Measurements from ENCODE around the gene NCMAP. TPM values are rescaled to one million over a fixed set of nuclear protein-coding genes. Genes with fewer than 3 reads are reported as not detected.

Gene NCMAP
- total RNA-seq, 1 donor from 2014 or later: 0.22 TPM

DNA sequence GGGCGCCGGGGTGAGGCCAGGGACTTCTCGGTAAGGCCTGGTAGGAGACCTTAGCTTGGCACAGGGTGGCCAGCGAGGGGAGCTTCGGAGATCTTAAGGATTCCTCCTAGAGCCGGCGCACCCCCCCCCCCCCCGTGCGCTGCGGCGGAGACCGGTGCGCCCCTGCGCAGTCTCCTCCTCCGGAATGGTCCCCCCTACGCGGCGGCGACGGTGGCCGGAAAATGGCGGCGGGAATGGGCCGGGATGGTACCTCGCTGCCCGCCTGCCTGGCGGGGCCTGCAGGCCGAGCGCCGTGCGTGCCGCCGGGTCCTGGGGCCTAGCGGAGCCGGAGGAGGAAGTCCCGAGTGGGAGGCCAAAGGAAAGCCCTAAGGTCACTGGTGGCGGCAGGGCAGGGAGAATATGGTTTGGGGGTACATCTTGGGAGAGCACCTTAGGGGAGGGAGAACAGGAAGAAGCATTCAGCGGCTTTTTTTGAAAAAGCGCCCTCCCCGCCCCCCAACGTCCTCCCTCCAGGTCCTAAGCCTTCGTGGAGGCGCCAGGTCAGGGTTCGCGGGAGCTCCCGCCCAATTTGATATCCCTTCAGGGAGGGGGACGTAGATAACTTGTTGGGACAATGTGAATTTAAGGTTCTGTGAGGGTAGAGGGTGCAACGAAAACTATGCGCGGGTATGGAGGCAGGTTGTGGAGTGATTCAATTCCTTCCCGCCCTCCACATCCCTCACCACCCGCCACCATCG, 87.6 kb downstream of the NCMAP start:
- intact Hi-C loops (cut with DNase I): loop anchor here (5.0 kb wide), 1 partner anchor 226 kb away; the partner anchor contains the start of gene NIPAL3
- DNase-seq (ENCODE audit: missing footprints) (no peak), ATAC-seq (peak; percentile 23)

DNA sequence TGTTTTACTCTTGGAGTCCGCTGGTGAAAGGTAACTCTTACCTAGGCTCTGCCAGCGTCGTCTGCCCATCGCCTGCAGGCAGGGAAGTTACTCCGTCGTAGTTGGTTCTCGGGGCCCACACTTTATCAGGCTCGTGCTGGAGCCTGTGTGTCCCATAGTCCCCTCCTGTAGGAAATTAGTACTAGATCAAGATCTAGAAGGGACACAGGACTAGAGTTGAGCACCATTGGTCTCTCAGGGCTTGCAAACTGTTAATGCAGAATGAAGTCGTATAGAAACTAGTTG, 88.2 kb downstream of the NCMAP start:
- DNase-seq (ENCODE audit: missing footprints) (no peak), ATAC-seq (no peak)
- intact Hi-C loops (cut with DNase I): loop anchor here (5.0 kb wide), 1 partner anchor 227 kb away; the partner anchor contains the start of gene NIPAL3

DNA sequence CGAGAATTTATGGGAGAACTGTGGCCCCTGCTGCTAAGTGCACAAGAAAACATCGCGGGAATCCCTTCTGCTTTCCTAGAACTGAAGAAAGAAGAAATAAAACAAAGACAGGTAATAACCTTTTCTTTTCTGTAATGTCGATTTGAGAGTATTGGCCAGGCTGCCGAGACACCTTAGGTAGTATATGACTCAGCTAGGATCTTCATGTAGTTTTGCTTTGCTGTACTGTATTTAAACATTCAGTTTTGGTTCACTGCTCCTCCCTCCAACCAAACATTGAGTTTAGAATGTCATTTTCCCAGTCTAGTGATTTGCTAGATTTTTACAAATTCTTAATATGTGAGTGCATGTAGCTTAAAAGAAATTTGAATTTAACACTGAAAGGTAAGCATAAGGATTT, 93.0 kb downstream of the NCMAP start:
- intact Hi-C loops (cut with DNase I): no loop called here

DNA sequence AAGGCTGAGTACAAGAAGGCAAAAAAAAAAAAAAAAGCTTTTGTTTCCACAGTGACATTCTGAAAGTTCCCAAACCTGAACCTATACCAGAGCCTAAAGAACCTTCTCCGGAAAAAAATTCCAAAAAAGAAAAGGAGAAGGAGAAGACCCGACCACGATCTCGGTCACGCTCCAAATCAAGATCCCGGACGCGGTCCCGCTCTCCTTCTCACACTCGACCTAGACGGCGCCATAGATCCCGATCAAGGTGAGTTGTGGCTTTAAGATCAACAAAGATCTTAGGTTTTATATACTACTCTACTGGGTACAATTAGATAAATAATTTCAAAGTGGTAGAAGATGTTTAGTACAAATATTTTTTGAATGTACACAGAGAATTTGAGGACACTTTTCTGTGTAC, 96.5 kb downstream of the NCMAP start:
- DNase-seq (ENCODE audit: missing footprints) (no peak), ATAC-seq (no peak)
- intact Hi-C loops (cut with DNase I): no loop called here

More for the DNA sequence above, 93.0 kb downstream of the NCMAP start:
- no peak for ATAC-seq
- no peak for DNase-seq (ENCODE audit: missing footprints)

DNA sequence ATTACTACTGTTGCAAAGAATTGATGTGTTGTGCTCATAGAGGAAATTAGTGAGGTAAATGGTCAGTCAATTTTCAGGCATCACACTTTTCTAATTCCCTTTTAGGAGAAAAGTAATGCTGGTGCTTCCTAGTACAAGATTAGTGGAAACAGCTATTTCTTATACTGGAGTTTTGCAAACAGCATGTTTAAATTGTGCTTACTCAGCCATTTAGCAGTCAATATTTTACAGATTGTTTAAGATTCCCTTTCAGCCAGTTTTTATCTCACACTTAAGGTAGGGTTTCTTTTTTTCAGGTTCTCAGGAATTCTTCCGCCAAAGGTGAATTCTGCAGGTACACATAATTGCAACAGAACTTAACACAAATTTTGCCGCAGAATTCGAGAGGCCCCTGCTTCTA, 98.1 kb downstream of the NCMAP start:
- ATAC-seq (no peak), DNase-seq (ENCODE audit: missing footprints) (no peak)
- intact Hi-C loops (cut with DNase I): no loop called here

DNA sequence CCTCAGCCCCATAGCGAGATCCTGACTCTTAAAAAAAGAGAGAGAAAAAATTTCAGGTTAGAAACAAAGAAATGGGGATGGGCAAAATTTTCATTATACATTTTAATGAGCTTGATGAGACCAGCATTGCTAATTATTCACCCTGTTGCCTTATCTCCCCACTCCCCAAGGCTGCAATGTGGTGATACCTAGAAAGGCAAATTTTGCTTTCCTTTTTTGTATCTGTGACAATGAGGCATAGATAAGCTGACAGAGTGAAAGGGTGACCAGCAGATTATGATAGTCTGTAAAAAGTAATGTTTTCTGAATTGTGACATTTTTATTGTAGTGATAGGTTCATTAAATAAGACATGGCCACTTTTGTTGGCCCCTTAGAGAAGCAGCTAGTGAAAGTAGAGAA, 100.2 kb downstream of the NCMAP start:
- DNase-seq (ENCODE audit: missing footprints) (no peak), ATAC-seq (no peak)
- intact Hi-C loops (cut with DNase I): no loop called here

DNA sequence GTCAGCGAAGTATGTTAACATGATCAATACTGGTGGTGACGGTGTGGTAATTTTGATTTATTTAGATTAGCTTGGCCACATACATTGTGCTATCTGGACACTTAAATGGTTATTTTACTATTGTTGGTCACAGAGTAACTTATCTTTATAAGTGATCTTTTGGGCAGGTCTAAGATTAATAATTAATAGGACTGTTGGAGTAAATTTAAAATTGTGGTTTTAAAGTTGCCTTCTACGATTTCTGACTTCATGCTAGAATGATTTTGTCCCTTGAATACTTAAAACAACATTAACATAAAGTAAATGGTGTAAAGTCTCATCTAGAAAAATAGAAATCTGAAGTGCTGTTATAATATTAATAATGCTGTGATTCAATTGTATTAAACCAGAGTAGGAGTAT, 101.9 kb downstream of the NCMAP start:
- ATAC-seq (no peak), DNase-seq (ENCODE audit: missing footprints) (no peak)
- intact Hi-C loops (cut with DNase I): no loop called here

Other genes starting within 250 kb of the NCMAP start
- gene GRHL3, start 236.7 kb upstream of the NCMAP start, total RNA-seq: not detected
- 6.8 TPM for gene STPG1, start 142.3 kb upstream of the NCMAP start, total RNA-seq
- gene NIPAL3, start 140.3 kb upstream of the NCMAP start, total RNA-seq: 30.9 TPM
- 5.9 TPM for gene RCAN3, start 53.3 kb upstream of the NCMAP start, total RNA-seq
- gene SRRM1, start 87.2 kb downstream of the NCMAP start, total RNA-seq: 58.8 TPM
- 406 TPM for gene CLIC4, start 189.4 kb downstream of the NCMAP start, total RNA-seq